GM19438 (cell line): ENCODE measurements around the gene STK32C.

Experiments used
- ATAC-seq: cut with Tn5 transposase; IDR thresholded peaks from one replicate; pipeline ENCODE4 v1.9.1; 2021; ENCODE audit warnings: low read depth; ENCODE audit not compliant: unreplicated experiment

The STK32C gene

DNA sequence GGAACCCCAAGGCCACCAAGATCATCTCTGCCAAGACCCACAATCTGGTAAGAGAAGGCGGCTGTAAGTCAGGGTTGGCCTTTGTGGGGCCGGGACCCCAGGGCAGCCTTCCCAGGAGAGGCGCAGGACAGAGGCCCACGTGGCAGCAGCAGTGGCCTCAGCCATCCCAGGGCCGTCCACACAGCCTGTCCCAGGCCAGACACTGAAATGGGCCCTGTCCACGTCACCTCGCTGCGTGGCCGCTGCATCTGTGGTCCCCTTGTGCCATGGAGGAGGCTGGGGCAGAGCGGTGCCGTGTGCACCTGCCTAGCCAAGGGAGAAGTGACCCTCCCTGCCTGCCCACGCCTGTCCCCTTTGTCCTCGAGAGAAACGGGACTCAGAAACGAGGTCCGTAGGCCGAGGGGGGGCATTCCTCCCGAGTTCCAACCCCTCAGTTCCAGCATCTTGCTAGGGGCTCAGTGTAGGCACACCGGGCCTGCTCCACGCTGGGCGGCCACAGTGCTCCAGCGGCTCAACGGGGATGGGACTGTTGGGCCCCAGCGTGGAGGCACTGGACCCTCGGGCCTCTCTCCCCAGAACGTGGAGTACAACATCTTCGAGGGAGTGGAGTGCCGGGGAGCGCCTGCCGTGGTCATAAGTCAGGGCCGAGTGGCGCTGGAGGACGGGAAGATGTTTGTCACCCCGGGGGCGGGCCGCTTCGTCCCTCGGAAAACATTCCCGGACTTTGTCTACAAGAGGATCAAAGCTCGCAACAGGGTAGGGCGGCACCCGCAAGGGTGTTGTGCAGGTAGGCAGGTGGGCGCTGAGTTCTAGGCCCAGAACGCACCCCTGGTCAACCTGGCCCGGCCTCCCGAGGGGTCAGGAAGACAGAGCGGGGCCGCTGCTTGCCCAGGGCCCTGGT, 105.4 kb downstream of the STK32C start:
- no peak for ATAC-seq

DNA sequence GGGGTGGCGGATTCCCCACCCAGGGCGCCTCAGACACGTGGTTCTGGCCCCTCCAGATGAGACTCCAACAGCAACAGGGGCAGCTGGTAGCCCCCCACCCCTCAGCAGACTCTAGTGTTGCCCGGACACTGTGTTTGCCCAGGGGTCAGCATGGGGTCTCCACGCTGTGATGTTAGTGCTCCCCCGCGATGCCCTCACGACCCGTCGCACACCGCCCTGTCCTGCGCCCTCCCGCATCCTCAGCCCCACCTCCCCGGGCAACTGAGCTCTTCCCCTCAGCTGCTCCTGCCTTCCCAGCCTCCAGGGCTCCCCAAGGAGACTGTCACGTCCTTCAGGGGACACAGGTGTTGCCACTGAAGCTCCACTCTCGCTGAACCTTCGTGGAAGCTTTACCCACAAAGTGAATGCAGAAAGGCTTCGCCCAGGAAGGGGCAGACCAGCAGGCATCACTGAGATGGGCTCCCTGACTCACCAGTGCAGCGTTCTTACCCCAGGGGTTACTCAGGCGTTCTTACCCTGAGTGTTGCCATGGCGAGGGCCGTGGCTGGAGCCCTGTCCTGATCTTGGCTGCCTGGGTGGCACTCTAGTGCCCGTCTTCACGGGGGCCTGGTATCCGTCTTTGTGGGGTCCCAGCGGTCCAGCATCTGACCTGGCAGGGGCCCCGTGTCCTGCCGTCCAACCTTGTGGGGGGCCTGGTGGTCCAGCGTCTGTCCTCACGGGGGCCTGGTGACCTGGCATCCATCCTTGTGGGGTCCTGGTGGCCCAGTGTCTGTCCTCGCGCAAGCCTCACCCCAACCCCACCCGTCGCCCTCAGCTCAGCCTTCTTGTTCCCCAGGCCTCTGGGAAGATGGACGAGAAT, 106.4 kb downstream of the STK32C start:
- ATAC-seq: no peak

DNA sequence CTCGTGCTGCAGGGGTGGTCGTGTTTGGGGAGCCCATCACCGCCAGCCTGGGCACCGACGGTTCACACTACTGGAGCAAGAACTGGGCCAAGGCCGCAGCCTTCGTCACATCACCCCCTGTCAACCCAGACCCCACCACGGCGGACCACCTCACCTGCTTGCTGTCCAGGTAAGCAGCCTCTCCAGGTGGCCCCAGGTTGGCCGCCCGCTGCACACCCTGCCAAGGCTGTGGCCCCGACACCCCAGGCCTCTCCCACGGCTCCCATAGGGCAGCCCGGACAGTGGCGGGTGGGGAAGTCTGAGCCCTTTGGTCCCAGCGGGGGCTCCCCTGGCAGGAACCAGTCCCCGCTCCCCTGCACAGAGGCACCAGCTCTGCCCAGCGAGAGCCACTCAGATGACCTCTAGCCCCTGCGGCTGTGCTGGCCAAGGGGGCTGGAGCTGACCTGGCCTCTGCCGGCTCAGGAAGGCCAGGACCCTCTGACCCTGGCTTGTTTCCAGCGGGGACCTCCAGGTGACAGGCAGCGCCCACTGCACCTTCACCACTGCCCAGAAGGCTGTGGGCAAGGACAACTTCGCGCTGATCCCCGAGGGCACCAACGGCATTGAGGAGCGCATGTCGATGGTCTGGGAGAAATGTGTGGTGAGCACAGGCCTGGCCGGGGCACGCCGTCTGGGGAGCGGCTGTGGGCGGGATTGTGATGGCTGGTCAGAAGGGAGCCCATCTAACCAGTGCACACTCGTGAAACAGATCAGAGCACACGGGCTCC, 107.2 kb downstream of the STK32C start:
- ATAC-seq: no peak

GRCh38 chr10:132199854-132200311, 107.9 kb downstream of the STK32C start:
- no peak for ATAC-seq

- no peak for ATAC-seq
These were observed 108.4 kb downstream of the STK32C start for GRCh38 chr10:132199268-132199853.

GRCh38 chr10:132198381-132199181, 109.2 kb downstream of the STK32C start:
- ATAC-seq: no peak

DNA sequence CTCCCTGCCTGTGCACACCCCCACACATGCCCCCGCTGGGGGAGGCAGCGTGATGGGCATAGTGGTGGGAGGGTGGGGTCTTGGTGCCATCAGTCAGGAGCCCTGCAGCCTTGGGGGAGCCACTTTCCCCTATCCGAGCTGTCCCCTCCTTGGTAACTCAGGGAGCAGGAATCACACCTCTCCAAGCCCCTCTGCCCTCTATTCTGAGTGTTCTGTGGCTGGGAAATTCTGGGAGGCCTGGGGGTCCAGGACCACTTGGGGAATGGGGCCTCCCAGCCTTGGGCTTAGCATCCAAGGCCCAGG, 109.7 kb downstream of the STK32C start:
- no peak for ATAC-seq

GRCh38 chr10:132197271-132198067, 110.3 kb downstream of the STK32C start:
- no peak for ATAC-seq

- ATAC-seq: no peak
These were observed 111.3 kb downstream of the STK32C start for GRCh38 chr10:132196178-132197113.

DNA sequence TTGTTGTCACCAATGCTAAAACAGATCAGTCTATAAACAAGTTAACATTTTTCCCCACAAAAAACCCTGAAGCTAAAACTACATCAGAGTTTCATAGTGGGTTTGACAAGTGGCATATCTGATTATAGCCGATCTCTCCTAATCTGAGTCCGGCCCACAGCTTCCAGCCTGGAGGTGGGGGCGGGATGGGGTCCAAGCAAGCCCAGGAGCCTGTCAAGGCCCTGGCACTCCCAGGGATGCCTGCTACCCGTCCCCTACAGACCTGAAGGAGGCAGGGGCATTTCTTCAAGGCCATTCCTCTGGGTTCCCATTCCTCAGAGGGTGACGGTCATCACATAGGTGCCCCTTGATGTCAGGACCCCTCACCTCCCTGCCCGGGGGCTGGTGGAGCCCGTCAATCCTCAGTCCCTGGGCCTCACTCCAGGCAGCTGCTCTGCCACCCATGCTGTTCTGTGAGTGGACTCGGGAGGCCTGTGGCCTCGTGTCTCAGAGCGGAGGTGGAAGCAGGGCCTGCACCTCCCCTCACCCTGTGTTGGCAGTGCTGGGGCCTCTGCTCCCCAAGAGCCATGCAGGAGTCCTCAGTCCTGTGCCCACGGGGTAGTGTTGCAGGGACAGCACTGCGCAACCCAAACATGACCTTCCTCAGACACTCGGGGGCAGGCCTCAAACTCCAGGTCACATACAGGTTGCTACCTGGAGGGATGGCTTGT, 112.2 kb downstream of the STK32C start:
- ATAC-seq: no peak

DNA sequence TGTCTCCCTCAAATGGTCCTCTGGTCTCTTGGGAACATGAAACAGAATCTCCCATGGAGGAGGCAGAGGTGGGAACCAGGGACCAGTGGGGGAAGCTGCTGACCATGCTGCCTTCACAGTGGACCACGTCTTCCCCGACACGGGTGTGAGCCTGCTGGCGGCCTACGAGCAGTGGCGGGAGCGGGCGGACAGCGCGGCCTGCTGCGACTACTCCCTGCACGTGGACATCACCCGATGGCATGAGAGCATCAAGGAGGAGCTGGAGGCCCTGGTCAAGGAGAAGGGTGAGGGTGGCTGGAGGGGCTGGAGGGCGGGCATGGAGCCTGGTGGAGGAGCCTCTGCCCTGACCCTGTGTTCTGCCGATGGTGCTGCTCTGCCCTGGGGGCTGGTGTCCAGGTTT, 113.0 kb downstream of the STK32C start:
- no peak for ATAC-seq

- no peak for ATAC-seq
These were observed 113.7 kb downstream of the STK32C start for GRCh38 chr10:132193907-132194552.

GRCh38 chr10:132192991-132193665, 114.6 kb downstream of the STK32C start:
- ATAC-seq: no peak

GRCh38 chr10:132192076-132192975, 115.4 kb downstream of the STK32C start:
- no peak for ATAC-seq

GRCh38 chr10:132189810-132190422, 117.8 kb downstream of the STK32C start:
- ATAC-seq: no peak
